H1 (cell line): ENCODE data around the gene SBF1. TPM values are rescaled to one million over a fixed set of nuclear protein-coding genes. Genes with fewer than 3 reads are reported as not detected.
A peak's percentile ranks its signal among the peaks of the same experiment; 100 is the strongest.

ENCODE experiments used
- CTCF ChIA-PET: fragments of 300-600 bp; sonication (Branson Sonifier 250); formaldehyde crosslinking; loops from one replicate; lab custom pipeline; 2021; ENCODE audit not compliant: partially characterized antibody; lab: Charles Lee
- POLR2A ChIA-PET: fragments of 300-600 bp; sonication (Branson Sonifier 250); formaldehyde crosslinking; loops from one replicate; lab custom pipeline; 2021; ENCODE audit warnings: inconsistent platforms; ENCODE audit not compliant: partially characterized antibody; lab: Charles Lee
- DNase-seq, 2 experiments: peaks; one replicate each; pipeline versions ENCODE4 v3.0.0 to v3.0.0-alpha.2; 2010 to 2022; ENCODE audit warnings: low spot score in 2 of 2, low read depth in 1 of 2, mixed read lengths in 1 of 2
- FAIRE-seq: peaks from 2 replicates; lab custom pipeline; 2011; peaks lifted over from hg19 to GRCh38; lab: Jason Lieb, UNC
- H2AFZ ChIP-seq: 2 replicates; pipeline ENCODE4 v1.8.1; 2012; ENCODE audit warnings: low read length, inconsistent platforms
- H2AK5ac ChIP-seq: 2 replicates; pipeline ENCODE4 v1.6.1; 2013; ENCODE audit warnings: low read depth, low read length
- H2BK120ac ChIP-seq: replicated peaks from 2 replicates; pipeline ENCODE3; 2013; ENCODE audit warnings: low read depth, low read length, inconsistent platforms
- H2BK12ac ChIP-seq: 2 replicates; pipeline ENCODE4 v1.6.1; 2013; ENCODE audit warnings: low read depth, low read length
- H2BK15ac ChIP-seq: 2 replicates; pipeline ENCODE4 v1.6.1; 2013; ENCODE audit warnings: low read length
- H2BK20ac ChIP-seq: 2 replicates; pipeline ENCODE4 v1.6.1; 2013; ENCODE audit warnings: low read length
- H2BK5ac ChIP-seq: 2 replicates; pipeline ENCODE4 v1.6.1; 2013; ENCODE audit warnings: low read depth, low read length
- H3K14ac ChIP-seq: 2 replicates; pipeline ENCODE4 v1.6.1; 2013; ENCODE audit warnings: inconsistent platforms; ENCODE audit not compliant: insufficient read length
- H3K18ac ChIP-seq: 2 replicates; pipeline ENCODE4 v1.6.1; 2013; ENCODE audit warnings: low read length; ENCODE audit errors: extremely low read depth
- H3K23ac ChIP-seq: 2 replicates; pipeline ENCODE4 v1.6.1; 2013; ENCODE audit warnings: inconsistent platforms; ENCODE audit not compliant: insufficient read length
- H3K23me2 ChIP-seq: 2 replicates; pipeline ENCODE4 v1.6.1; 2013; ENCODE audit warnings: low read depth, low read length
- H3K27ac ChIP-seq: 2 replicates; pipeline ENCODE4 v1.6.1; 2011; ENCODE audit warnings: low read depth, low read length, inconsistent platforms
- H3K27me3 ChIP-seq, 4 experiments: replicated peaks in 1 of 4; 1 replicate in 1 of 4; 2 replicates in 3 of 4; pipeline versions ENCODE4 v1.6.1 to v1.8.1; 2011 to 2013; ENCODE audit warnings: low read length in 3 of 4, mild to moderate bottlenecking in 3 of 4, inconsistent platforms in 2 of 4, mixed read lengths in 2 of 4, moderate library complexity in 1 of 4; ENCODE audit not compliant: control insufficient read depth in 3 of 4, insufficient read depth in 3 of 4; ENCODE audit errors: extremely low read depth in 1 of 4
- H3K36me3 ChIP-seq, 4 experiments: 2 replicates each; pipeline versions ENCODE4 v1.6.1 to v1.8.1; 2011 to 2013; ENCODE audit warnings: mild to moderate bottlenecking in 4 of 4, low read length in 3 of 4, moderate library complexity in 2 of 4, control low read depth in 1 of 4, inconsistent platforms in 1 of 4; ENCODE audit not compliant: insufficient read depth in 4 of 4, control insufficient read depth in 2 of 4
- H3K4ac ChIP-seq: replicated peaks from 2 replicates; pipeline ENCODE3; 2013; ENCODE audit warnings: low read length, low read depth, mixed read lengths, inconsistent platforms; ENCODE audit not compliant: insufficient read length
- H3K4me1 ChIP-seq, 4 experiments: replicated peaks in 1 of 4; 1 replicate in 1 of 4; 2 replicates in 3 of 4; pipeline versions ENCODE4 v1.6.1 to v1.8.1; 2011 to 2013; ENCODE audit warnings: low read length in 3 of 4, inconsistent platforms in 2 of 4, mixed read lengths in 1 of 4; ENCODE audit not compliant: insufficient read depth in 4 of 4, control insufficient read depth in 3 of 4
- H3K4me2 ChIP-seq, 2 experiments: 2 replicates each; pipeline versions ENCODE4 v1.6.1 to v1.8.1; 2011 to 2013; ENCODE audit warnings: low read depth in 2 of 2, low read length in 2 of 2, control low read depth in 1 of 2, inconsistent platforms in 1 of 2, mild to moderate bottlenecking in 1 of 2; ENCODE audit not compliant: insufficient read depth in 1 of 2
- H3K4me3 ChIP-seq, 4 experiments: fragments of 200-600, 300-600 bp in 1 of 4; sonication (generic), shearing (Covaris generic), sonication (Bioruptor Twin) in 1 of 4; 2 replicates each; pipeline versions ENCODE4 v1.5.1 to v1.8.1; 2011 to 2016; ENCODE audit warnings: low read length in 4 of 4, low read depth in 3 of 4, control low read depth in 2 of 4, inconsistent platforms in 2 of 4, mild to moderate bottlenecking in 2 of 4, mixed read lengths in 1 of 4, moderate library complexity in 1 of 4; ENCODE audit not compliant: insufficient read depth in 2 of 4; ENCODE audit errors: extremely low read depth in 1 of 4
- H3K56ac ChIP-seq: replicated peaks from 2 replicates; pipeline ENCODE3; 2013; ENCODE audit warnings: low read depth, mild to moderate bottlenecking, mixed read lengths, low read length, inconsistent platforms; ENCODE audit not compliant: insufficient read length
- H3K79me1 ChIP-seq: 2 replicates; pipeline ENCODE4 v1.6.1; 2013; ENCODE audit warnings: low read depth, low read length, control low read depth
- H3K79me2 ChIP-seq, 2 experiments: 2 replicates each; pipeline versions ENCODE4 v1.6.1 to v1.8.1; 2012 to 2013; ENCODE audit warnings: low read length in 2 of 2, mild to moderate bottlenecking in 2 of 2, inconsistent platforms in 1 of 2; ENCODE audit not compliant: insufficient read depth in 2 of 2, control insufficient read depth in 1 of 2
- H3K9ac ChIP-seq, 4 experiments: replicated peaks in 1 of 4; 1 replicate in 1 of 4; 2 replicates in 3 of 4; pipeline versions ENCODE4 v1.6.1 to v1.8.1; 2011 to 2013; ENCODE audit warnings: low read depth in 3 of 4, low read length in 3 of 4, control low read depth in 2 of 4, mild to moderate bottlenecking in 2 of 4, moderate library complexity in 2 of 4, inconsistent platforms in 1 of 4; ENCODE audit errors: extremely low read depth in 1 of 4
- H3K9me3 ChIP-seq, 2 experiments: 2 replicates each; pipeline versions ENCODE4 v1.6.1 to v1.8.1; 2012 to 2013; ENCODE audit warnings: mild to moderate bottlenecking in 2 of 2, moderate library complexity in 2 of 2, control low read depth in 1 of 2, inconsistent platforms in 1 of 2, low read depth in 1 of 2, low read length in 1 of 2, mixed read lengths in 1 of 2; ENCODE audit not compliant: insufficient read depth in 2 of 2
- H4K20me1 ChIP-seq, 2 experiments: replicated peaks in 1 of 2; 2 replicates each; pipeline versions ENCODE3 to v1.8.1; 2011 to 2013; ENCODE audit warnings: inconsistent platforms in 2 of 2, low read length in 2 of 2, mild to moderate bottlenecking in 1 of 2; ENCODE audit not compliant: insufficient read depth in 2 of 2, control insufficient read depth in 1 of 2
- H4K5ac ChIP-seq: 2 replicates; pipeline ENCODE4 v1.6.1; 2013; ENCODE audit warnings: low read length, low read depth, mixed read lengths, inconsistent platforms; ENCODE audit not compliant: insufficient read length
- H4K8ac ChIP-seq: 2 replicates; pipeline ENCODE4 v1.8.0; 2013; ENCODE audit warnings: mild to moderate bottlenecking, moderate library complexity, low read length, inconsistent platforms; ENCODE audit not compliant: insufficient read depth; ENCODE audit errors: extremely low read depth
- H4K91ac ChIP-seq: replicated peaks from 2 replicates; pipeline ENCODE3; 2013; ENCODE audit warnings: low read length, mixed read lengths, inconsistent platforms; ENCODE audit not compliant: insufficient read length
- CBX5 ChIP-seq: fragments of 300-800, 300-1000 bp; sonication (generic); IDR thresholded peaks from 2 replicates; pipeline ENCODE4 v1.7.1; 2016; ENCODE audit warnings: antibody characterized with exemption, low read length, low read depth
- CBX8 ChIP-seq: fragments of 300-800, 300-1000 bp; sonication (generic); IDR thresholded peaks from 2 replicates; pipeline ENCODE4 v1.7.1; 2016; ENCODE audit warnings: low read depth, low read length, borderline replicate concordance
- CHD1 ChIP-seq: IDR thresholded peaks from 2 replicates; pipeline ENCODE4 v1.6.1; 2012; ENCODE audit warnings: low read depth, low read length, improper control_type of control experiment
- CREB1 ChIP-seq: IDR thresholded peaks from 2 replicates; pipeline ENCODE4 v1.6.1; 2012; ENCODE audit warnings: inconsistent platforms
- GABPA ChIP-seq: IDR thresholded peaks from 2 replicates; pipeline ENCODE4 v1.6.1; 2011; ENCODE audit warnings: mild to moderate bottlenecking, low read length, moderate library complexity, borderline replicate concordance; ENCODE audit not compliant: insufficient read depth
- HDAC6 ChIP-seq: IDR thresholded peaks from one replicate; pipeline ENCODE4 v1.7.1; 2012; ENCODE audit warnings: low read depth, mild to moderate bottlenecking, inconsistent platforms, low read length, moderate library complexity
- NRF1 ChIP-seq: IDR thresholded peaks from 2 replicates; pipeline ENCODE4 v1.6.1; 2011; ENCODE audit warnings: mild to moderate bottlenecking, low read depth, low read length, improper control_type of control experiment
- RFX5 ChIP-seq: IDR thresholded peaks from 2 replicates; pipeline ENCODE4 v1.6.1; 2011; ENCODE audit warnings: low read depth, low read length, improper control_type of control experiment, borderline replicate concordance
- TCF12 ChIP-seq: IDR thresholded peaks from 2 replicates; pipeline ENCODE4 v1.6.1; 2011; ENCODE audit warnings: low read depth, mild to moderate bottlenecking, low read length
- TEAD4 ChIP-seq: IDR thresholded peaks from 2 replicates; pipeline ENCODE4 v1.6.1; 2012; ENCODE audit warnings: low read depth, low read length, inconsistent platforms, mixed read lengths
- whole genome bisulfite sequencing, 2 experiments: shearing (Covaris generic) in 1 of 2; methylation state at CpG; one replicate each; pipeline versions ENCODE4 v1.1.6 to v1.1.7; 2013 to 2015; ENCODE audit warnings: low lambda C conversion rate in 2 of 2, mixed read lengths in 2 of 2, inconsistent platforms in 1 of 2, low coverage in 1 of 2, missing lambda C conversion rate in 1 of 2; ENCODE audit not compliant: insufficient replicate concordance in 2 of 2, insufficient coverage in 1 of 2, insufficient read length in 1 of 2; ENCODE audit errors: extremely low coverage in 1 of 2, missing lambda C conversion rate in 1 of 2; 5-methylcytosine and 5-hydroxymethylcytosine counted together
- polyA plus RNA-seq, 7 experiments: library from polyadenylated mRNA; depleted of rRNA in 3 of 7; stranded (reverse) in 5 of 7; unstranded in 2 of 7; fragments of >200 nt in 5 of 7; fragments of 200-250 nt in 2 of 7; gene quantifications; 1 replicate in 5 of 7; 2 replicates in 1 of 7; 4 replicates in 1 of 7; pipeline versions ENCODE4 v1.2.1 to v1.2.3, GENCODE V29; 2011 to 2013; ENCODE audit warnings: missing spikeins in 2 of 7, mixed read lengths in 2 of 7
- total RNA-seq: library from RNA; stranded (reverse); fragmentation: NEBNext Ultra II Directional; extraction: Animal tissue kit (Norgen Biotek cat#: 25700); gene quantifications from 2 replicates; pipeline ENCODE4 v1.2.1, GENCODE V29; 2021
- TF ChIP-seq, protein P1 (sequence below): IDR thresholded peaks from 2 replicates; pipeline ENCODE4 v1.6.1; 2011; ENCODE audit warnings: low read depth, mild to moderate bottlenecking, low read length; ENCODE audit not compliant: insufficient read depth
- TF ChIP-seq, protein P2 (sequence below): IDR thresholded peaks from 2 replicates; pipeline ENCODE4 v1.6.1; 2012; ENCODE audit warnings: low read length, inconsistent platforms

Gene SBF1
- total and polyA plus RNA-seq, 2 of the 8 experiments (the other 6 are each of a cell fraction or from before 2014, with no cell fraction given), result 29.1 to 71.5 TPM

DNA sequence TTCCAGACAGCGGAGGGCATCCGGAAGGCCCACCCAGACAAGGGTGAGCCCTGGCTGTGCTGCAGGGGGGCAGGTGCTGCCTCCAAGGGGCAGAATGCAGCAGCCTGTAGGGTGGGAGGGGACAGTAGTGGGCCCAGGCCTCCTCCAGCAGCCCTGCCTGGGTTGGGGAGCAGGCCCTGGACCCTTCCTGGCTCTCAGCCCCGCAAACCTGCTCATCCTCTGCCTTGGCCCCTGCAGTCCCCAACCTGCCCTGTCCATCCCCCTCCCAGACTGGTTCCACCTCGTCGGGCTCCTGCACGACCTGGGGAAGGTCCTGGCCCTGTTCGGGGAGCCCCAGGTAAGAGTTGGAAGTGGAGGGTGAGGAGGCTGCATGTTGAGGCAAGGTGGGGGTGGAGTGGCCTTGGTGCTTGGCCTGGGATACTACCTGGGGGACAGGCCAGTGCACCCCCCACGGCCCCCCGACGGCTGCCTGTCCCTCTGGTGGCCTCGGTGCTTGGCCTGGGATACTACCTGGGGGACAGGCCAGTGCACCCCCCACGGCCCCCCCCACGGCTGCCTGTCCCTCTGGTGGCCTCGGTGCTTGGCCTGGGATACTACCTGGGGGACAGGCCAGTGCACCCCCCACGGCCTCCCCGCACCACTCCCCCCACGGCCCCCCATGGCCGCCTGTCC lies 13.3 kb upstream of the SBF1 start:
- Histone ChIP-seq H3K56ac (no peak overlapping the region), H3K9me3 (no peaks in the 10 kb centered on the region), H3K4me2 (no peak overlapping the region), H2BK20ac (no peak overlapping the region), H4K91ac (no peak overlapping the region), H3K4me3 (no peak overlapping the region), H3K4me1 (no peaks in the 10 kb centered on the region; a peak in 1 of 7 replicates), H3K27ac (no peak overlapping the region), H2BK12ac (no peak overlapping the region), H4K5ac (no peak overlapping the region), H2AFZ (no peak overlapping the region), H3K36me3 (no peaks in the 10 kb centered on the region), H4K20me1 (peaks cover 0 to 2% of the 10 kb centered on the region in 2 experiments), H3K23ac (no peak overlapping the region), H2AK5ac (no peak overlapping the region), H3K79me1 (no peaks in the 10 kb centered on the region), H3K79me2 (no peaks in the 10 kb centered on the region), H4K8ac (peak overlapping the region; percentile 85; the same call in 1 of the 2 replicates), H3K27me3 (peaks cover 0 to 2% (median 0%) of the 10 kb centered on the region in 4 experiments; a peak in 1 of 7 replicates), H3K9ac (no peak overlapping the region), H2BK15ac (no peak overlapping the region), H3K4ac (no peak overlapping the region), H3K23me2 (no peaks in the 10 kb centered on the region), H3K14ac (no peak overlapping the region), H3K18ac (no peak overlapping the region), H2BK5ac (no peak overlapping the region), H2BK120ac (no peak overlapping the region)
- ChIA-PET POLR2A (no interaction called here), CTCF (no interaction called here)
- 89% methylated on average over 8 of the region's 18 CpGs; no CpG with 5 or more reads in 1 of the 2 experiments for WGBS, 2 experiments
- FAIRE-seq, result no peak
- DNase-seq, result no peak
- TF ChIP-seq CBX5 (no peak), HDAC6 (no peak), CHD1 (no peak), CREB1 (no peak), TCF12 (no peak), GABPA (no peak), NRF1 (no peak), TEAD4 (no peak), RFX5 (no peak), CBX8 (no peak)
- TF ChIP-seq, protein P1, sequence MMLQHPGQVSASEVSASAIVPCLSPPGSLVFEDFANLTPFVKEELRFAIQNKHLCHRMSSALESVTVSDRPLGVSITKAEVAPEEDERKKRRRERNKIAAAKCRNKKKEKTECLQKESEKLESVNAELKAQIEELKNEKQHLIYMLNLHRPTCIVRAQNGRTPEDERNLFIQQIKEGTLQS, result no peak
- TF ChIP-seq, protein P2, sequence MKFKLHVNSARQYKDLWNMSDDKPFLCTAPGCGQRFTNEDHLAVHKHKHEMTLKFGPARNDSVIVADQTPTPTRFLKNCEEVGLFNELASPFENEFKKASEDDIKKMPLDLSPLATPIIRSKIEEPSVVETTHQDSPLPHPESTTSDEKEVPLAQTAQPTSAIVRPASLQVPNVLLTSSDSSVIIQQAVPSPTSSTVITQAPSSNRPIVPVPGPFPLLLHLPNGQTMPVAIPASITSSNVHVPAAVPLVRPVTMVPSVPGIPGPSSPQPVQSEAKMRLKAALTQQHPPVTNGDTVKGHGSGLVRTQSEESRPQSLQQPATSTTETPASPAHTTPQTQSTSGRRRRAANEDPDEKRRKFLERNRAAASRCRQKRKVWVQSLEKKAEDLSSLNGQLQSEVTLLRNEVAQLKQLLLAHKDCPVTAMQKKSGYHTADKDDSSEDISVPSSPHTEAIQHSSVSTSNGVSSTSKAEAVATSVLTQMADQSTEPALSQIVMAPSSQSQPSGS, result no peak
